ENCODE measurements around the gene ARHGEF2.
"Not testable (repeated sequence)": the region's sequence is repeated elsewhere in the genome, so short reads cannot be mapped to it uniquely, and the experiment has no call there.

Gene ARHGEF2

DNA sequence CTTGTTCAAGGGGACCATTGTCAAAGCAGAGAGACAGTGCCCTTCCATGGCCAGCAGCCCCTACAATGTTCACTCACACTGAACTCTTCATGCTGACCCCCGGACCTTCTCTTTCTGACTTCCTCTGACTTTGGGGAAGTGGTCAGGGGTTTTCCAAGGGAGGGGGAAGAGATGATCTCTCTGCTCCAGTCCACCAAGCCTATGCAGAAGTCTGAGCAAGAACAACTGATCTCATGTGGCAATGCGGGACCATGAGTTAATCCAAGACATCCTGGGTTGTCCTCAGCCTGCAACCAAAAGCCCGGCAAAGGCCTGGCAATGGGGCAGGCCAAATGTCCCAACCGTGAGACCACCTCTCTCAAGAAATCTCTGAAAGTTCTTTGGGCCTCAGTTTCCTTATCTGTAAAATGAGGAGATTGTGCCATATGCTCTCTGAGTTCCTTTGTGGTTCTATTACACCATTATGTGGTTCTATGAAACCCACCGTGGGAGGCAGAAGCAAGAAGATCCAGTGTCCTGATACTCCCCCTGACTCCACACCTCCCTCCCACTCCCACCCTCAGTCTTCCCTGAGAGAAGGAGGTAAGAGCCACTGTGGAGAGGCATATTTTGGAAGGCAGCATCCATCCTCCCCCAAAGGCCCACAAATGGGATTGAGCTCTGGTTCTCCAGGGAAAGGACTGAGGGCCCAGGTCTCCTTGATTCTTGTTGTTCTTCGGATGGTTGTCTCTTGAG, 11.8 kb upstream of the ARHGEF2 start:
- DNase-seq (ENCODE audit: low spot score) = no peak

DNA sequence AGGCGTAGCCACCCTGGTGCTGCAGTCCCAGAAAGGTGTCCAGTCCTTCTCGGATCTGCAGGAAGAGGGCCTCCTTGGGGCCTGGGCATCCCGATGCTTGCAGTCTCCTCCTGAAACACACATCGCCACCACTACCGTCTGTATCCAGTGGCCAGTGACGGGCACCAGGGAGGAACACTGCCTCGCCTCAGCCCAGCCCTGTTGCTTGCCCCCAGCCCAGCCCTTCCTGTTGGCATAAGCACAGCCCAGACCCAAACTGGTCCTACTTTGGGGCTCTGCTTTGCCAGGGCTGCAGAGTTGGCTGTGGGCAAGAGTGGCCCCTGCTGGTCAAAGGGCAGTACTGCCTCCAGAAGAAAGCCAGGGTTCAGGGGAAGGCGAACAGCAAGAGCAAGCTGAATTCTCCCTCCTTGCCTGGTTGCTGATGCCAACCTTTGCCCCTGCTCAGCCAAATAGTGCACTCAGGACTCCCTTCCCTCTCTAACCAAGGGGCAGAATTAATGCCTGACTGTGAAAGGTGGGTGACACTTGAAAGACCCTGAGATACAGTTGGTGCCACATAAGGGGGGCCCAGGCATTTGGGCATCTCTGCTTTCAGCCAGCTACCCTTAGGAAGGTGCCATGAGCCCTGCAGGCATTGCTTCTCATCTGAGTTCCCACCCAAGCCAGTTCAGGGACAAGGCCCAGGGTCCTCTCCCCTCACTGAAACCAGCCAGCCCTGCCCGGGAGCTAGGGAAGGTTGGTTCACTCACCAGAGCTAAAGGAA, 11.1 kb upstream of the ARHGEF2 start:
- peak; percentile 78 for DNase-seq (ENCODE audit: low spot score)

DNA sequence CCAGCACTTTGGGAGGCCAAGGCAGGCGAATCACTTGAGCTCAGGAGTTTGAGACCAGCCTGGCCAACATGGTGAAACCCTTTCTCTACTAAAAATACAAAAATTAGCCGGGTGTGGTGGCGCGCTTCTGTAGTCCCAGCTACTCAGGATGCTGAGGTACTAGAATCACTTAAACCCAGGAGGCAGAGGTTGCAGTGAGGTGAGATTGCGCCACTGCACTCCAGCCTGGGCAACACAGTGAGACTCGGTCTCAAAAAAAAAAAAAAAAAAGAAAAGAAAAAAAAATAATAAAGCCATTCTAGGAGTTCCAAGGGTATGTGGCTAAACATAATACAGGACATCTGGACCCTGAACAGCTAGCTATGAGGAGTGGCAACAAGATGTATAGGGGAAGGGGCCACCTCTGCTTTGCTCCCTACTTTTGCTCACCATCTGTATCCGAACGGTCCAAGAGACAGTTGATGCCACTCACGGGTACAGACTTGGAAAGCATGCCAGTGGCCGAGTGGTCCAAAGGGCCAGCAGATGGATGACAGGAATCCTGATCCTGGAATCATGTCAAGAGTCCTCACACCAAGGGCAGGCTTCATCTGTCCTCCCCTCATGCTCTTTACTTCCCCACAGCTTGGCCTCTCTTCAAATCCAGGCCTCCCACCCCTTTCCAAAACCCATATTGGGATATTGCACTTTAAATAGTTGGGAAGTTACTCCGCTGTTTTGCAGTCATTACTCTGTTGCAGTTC, 6.7 kb upstream of the ARHGEF2 start:
- DNase-seq (ENCODE audit: low spot score) = not testable (repeated sequence)

DNA sequence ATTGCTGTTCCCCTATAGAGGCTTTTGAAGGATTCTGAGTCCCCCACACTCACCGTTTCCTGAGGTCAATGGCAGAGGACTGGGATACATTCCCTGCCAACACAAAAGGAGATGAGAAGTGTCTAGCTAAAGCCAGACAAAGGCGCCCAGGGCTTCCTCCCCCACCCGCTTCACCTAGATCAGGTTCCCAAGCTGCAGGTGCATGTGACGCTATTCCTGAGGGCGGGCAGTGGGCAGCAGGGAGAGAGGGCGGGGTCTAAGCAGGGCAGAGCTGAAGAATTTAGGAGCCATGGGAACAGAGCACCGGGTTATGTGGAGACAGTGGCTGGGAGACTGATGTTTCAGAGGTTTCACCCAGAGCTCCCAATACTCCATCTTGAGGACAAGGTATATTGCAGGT, 6.0 kb upstream of the ARHGEF2 start:
- peak; percentile 79 for DNase-seq (ENCODE audit: low spot score)

DNA sequence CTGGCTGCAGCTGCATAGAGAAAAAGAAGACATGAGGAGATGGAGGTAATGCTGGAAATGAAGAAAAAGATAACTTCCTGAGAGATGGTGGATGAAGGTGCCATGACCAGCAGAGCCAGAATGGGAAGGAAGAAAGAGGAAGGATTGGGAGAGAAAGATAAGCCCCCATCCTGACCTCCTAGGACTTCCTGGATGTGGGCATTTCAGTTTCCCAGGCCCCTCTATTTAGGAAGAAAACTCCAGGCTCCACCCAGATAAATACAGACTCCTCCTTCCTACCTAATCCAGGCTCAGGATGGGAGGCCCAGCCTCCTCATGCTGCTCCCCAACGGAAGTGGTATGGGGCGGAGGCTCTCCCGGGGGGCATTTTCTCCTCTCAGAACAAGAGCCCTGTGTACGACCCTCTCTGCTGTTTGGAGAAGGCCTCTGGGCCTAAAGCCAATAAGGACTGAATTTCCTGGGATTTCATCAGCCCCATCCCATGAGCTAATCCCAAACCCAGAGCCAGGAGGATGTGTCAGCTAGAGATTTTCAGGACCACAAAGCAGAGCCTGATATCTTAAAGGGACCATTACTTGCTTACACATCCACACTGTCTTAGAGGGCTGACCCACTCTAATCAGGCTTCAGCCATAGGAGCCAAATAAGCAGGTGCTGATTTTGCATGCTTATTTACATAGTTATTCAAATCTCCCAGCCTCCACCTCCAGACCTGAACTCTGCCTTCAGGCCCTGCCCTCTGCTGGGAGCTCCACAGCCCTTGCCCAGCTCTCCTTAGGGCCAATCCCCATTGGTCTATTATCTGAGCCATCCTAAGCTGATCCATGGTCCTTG, 5.1 kb upstream of the ARHGEF2 start:
- DNase-seq (ENCODE audit: low spot score) = no peak

DNA sequence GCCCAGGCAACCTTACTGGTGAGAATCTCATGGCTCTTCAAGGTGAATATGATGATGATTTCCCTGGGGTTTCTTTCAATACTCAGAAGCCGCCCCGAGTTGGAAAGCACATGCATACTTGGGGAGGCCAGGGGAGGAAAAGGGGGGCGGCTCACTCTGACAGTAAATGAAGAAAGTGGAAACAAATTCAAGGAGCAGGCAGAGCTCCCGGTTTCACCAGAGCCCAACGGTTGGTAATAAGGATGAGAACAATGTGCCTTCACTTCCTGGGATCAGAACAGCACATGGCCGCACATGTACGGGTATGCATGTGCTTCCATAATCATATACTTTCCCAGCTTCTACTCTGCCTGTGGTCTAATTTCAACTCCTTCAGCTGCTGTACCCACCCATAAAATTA, 3.8 kb upstream of the ARHGEF2 start:
- no peak for DNase-seq (ENCODE audit: low spot score)

DNA sequence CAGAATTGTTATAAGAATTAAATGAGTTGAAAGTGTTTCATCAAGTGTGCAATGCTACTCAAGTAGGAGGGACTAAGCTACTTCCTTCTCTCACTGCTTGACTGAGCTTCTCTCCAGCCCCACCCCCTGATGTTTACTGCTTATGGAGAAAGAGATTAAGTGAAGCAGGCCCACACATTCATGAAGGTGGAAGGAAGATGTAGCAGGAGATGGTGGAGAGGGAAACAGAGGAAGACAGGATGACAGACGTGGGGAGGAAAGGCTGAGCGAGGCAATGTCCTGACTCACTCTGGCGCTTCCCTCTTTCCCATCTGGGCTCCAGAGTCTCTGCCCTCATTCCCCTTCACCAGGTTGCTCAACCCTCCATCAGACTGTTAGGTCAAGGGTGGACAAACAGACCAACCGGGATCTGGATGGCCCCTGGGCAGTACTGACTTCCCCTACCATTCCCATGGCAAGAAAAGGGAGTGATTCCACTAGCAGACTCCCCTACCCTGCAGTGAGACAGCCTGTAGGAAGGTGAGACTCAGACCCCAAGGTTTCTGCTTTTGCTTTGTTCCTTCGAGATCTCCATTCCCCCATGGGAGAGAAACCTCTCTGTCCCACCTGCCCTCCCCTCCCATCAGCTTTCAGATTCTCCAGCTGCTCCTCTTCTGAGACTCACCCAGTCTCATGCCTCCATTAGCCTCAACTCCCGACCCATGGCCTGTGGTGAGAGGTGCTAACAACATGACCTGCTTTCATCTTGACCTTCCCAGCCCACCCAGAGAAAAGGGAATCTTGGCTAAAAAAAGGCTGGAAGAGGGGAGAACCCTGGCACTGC, 3.1 kb upstream of the ARHGEF2 start:
- DNase-seq (ENCODE audit: low spot score) = no peak

DNA sequence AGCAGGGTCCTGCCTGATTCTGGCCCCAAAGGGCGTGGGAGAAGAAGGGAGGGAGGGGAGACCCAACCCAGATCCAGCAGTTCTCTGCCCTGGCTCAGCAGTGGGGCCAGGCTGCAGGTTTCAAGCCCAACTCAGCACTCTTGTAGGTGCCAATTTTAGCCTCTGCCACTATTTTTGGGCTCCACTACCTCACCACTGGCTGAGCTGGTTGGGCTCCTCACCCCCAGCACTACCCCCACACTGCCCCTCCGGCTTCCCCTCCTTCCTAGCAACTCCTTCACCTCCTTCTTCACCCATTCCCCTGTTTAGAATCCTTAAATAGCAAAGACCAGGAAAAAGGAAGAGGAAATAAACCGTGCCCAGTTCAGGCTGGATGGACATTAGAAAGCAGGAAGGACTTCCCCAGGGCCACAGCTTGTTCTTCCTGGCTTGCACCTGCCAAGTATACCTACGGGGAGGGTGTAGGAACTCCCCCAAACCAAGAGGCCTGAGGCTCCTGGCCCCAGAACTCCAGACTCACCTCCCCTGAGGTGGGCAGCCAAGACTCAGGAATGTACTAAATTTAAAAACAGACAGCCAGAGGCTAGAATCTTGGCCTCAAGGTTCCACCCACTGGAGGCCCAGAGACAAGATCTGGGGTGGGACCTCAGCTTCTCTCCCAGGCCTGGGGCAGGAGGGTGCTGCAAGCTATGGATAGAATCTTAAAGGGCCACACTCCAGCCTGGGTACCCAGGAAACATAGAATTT, 1.4 kb upstream of the ARHGEF2 start:
- DNase-seq (ENCODE audit: low spot score) = no peak

DNA sequence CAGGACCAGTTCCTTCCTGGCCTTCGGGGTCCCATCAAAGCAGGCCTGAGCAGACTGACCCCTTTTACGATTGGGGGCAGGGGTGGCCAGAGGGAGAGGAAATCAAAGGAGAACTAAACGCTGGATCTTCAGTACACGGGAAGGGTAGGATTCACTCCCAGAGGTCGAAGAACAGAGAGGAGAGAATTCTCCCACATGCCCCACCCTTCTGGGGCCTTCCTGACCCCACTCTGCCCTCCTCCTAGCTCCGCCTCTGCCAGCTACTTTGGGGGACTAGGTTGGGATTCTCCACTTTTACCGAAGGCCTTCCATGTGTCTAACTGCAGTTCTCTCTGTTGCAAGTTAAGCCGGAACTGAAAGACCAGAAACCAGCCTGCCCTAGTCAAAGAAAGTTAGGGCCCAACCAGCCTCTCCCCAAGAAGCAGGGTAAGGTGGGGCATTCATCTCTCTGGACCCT, 654 bp upstream of the ARHGEF2 start:
- no peak for DNase-seq (ENCODE audit: low spot score)

DNA sequence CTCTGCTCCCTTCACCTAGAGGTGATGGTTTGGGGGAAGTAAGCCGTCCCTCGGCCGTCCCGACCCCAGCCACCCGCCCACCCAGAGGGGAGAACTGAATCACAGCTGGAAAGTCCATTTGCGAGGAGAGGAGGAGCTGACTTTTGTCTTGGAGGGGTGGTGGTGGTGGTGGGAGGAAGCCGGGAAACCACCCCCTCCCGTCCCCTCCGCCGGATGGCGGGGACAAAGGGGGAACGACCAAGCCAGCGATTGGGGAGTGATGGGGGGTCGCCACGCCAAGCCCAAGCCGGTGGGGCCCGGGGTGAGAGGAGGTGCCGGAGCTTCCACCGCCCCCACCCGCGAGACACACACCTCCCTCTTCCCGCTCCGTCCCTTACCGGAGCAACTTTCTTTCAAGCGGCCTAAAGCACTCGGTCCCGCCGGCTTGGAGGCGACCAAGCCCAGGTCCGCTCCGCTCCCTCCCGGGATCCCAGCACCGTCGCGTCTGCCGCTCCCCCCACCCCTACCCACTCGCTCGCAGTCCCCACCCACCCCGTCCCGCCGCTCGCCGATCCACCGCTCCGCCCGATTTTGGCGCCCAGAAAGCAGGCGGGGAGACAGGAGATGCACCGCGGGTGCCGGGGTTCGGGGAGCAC, 540 bp downstream of the ARHGEF2 start:
- peak; percentile 69 for DNase-seq (ENCODE audit: low spot score)

DNA sequence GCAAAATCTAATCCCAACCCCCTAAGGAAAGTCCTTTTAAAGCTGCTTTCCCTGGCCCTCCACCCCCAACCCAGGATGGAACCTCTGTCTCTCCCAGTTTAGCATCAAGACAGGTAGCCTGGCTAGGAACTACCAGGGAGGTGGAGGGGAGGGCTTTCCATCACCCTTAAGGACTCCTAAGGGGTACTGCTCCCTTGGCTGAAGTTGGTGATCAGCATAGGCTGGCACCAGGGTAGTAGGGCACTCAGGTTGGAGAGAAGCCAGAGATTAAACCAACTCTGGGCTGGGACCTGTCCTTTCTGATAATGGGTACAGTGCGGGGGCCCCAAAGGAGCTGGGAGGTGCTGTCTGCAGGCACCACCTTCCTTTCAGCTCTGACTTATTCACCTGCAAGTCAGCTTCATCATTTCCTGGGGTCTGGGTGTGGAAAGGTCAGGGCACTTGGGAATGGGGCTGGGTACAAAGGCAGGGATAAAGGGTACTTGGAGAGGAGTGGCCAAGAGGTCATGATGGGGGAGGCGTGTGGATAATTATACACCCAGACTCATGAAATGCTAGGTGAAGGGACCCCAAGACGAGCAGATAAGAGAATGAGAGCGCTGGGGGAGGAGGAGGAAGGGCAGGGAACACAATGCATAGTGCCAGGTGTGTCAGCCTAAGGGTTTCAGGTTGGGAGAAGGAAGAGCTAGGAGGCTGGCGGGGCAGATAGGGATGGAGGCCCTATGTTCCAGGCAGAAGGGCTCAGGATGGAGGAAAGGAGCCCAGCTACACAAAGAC, 1.2 kb downstream of the ARHGEF2 start:
- DNase-seq (ENCODE audit: low spot score) = no peak

DNA sequence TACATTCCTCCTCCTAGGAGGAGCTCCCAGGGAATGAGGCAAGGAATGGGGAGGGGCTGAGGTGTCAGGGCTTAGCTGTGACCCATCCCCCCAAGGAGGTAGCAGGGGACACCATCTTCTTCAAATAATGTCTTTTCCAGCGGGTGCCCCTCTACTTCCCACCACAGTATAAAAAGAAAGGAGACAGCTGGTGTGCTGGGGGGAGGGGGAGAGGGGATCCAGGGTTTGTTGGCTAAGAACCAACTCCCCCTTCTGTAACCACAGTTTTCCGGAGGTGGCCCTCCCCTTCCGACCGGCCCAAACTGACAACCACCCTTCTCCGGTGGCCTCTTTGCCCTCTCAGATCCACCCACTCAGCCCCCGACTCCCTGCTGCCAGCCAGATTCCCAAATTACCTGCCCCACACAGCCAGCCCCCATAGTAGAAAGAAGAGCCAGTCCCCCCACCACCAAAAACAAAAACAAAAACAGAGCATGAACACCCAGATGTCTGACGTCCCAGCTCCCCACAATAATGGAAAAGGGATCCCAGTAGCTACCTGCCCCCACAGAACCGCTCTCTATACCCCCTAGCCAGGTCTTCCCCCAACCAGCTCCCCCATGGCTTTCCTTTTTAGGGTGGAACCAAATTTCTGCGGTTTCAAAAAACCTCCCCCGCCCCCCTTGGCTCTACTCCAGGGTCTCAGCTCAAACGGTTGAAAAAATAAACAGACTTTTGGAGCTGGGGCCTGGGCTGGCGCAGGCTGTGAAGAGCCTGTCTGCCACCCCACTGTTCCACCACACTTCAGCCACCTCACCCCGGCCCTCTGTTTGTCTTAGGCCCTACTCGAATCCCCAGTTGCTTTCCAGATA, 2.1 kb downstream of the ARHGEF2 start:
- peak; percentile 81 for DNase-seq (ENCODE audit: low spot score)

DNA sequence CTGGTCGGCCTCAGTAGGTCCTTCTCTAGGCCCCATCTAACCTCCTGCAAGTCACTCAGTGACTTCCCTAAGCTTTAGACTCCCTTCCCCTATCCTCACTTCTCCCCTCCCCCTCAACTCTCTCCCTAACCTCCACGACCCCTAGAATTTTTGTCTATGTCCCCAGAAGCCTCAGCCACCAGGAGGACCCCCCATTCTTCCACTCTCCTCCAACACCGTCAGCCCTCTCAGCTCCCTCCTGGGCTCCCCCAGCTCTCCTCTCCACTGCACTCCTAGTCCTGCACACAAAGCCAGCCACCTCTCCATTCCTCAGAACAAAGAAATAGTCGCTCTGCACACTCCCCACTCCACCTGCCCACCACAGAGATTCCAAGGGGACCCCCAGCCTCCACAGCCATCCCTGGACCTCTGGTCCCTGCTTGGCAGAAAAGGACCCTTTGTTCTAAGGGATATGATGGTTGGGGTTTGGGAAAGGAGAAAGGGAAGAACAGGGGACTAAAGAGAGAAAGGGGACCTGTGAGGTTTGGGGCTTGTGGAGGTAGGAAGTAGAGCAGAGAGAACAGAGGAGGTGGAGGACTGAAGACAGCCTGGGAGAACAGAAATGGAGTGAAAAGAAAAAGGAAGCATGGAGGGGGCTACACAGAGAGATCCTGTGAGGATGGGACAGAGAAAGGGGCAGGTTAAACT, 2.8 kb downstream of the ARHGEF2 start:
- DNase-seq (ENCODE audit: low spot score) = no peak

DNA sequence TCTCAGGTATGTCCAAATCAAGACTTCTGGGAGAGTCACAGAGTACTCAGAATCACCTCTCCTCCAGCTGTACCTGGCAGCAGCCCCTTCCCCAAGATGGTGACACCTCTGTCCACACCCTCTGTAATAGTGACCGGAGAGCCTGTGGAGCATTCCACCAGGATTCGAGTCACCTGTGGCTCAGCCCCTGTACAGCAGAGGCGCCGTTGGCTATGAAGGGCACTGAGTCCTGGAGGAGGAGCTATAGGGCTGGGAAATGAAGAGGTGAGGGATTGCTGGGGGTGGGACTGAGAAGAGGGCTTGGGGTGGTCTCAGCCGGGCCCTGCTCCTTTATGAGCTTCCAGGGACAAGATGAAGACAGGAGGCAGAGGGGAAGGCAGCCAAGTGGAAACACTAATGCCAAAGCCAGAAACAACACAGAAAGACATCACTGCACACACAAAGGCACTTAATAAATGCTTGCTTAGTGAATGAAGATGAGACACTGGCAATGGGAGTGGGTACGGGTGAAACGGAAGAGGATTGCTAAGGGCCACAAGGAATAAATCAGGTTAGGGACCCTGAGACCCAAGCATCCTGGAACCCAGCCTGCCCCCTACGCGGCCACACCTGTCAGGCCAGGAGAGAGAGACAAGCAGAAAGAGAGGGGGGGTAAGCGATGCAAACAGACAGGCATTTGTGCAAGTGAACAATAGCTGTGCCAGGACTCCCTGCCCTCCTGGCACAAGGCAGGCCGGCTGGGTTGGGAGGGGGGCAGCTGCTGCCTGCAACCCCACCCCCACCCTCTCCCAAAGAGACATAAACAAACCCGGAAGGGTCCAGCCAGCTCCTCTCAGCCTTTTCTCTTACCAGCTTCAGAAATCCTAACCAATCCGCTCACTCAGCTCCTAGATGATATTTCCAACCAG, 3.9 kb downstream of the ARHGEF2 start:
- no peak for DNase-seq (ENCODE audit: low spot score)

DNA sequence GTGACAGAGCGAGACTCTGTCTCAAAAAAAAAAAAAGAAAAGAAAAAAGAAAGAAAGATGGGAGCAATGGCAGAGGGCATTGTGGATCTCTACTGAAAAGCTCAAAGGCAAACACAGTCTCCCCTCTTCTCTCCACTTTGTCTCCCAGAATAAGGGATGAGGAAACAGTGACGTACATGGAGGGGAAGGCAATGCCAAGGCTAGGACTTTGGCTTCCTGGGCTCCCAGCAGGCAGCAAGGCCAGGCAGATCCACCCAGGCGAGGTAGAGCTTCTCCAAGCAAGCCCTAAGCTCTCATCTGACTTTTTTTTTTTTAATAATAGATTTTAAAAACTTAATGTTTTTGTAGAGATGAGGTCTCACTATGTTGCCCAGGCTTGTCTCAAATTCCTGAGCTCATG, 4.6 kb downstream of the ARHGEF2 start:
- DNase-seq (ENCODE audit: low spot score) = no peak

All from iPS-NIHi11 (cell line).